NCI-H446 treated with DMSO at 0.1 percent for 48 hours (cell line): ENCODE results near the gene C11orf21.

ENCODE experiments used
- DNase-seq: peaks from one replicate; lab custom pipeline; 2025; lab: John Stamatoyannopoulos, UW

The C11orf21 gene

DNA sequence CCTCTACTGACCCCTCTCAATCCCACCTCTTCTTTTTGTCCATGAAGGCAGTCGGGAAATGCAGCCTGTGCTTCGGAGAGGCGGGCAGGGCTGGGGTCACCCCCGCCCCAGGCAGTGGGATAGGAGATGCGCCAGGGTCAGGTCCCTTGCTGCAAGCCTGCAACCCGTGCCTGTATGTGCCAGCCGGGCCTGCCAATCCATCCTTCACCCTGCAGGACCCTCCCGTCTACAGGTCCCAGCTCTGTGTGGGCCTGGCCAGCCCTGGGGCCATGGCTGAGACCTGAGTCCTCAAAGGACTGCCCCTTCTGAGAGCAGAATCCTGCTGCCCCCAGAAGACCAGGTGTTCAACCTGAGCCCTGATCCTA, 42.3 kb downstream of the C11orf21 start:
- no peak for DNase-seq

- no peak for DNase-seq
These were observed 42.9 kb downstream of the C11orf21 start for GRCh38 chr11:2258501-2259465.

DNA sequence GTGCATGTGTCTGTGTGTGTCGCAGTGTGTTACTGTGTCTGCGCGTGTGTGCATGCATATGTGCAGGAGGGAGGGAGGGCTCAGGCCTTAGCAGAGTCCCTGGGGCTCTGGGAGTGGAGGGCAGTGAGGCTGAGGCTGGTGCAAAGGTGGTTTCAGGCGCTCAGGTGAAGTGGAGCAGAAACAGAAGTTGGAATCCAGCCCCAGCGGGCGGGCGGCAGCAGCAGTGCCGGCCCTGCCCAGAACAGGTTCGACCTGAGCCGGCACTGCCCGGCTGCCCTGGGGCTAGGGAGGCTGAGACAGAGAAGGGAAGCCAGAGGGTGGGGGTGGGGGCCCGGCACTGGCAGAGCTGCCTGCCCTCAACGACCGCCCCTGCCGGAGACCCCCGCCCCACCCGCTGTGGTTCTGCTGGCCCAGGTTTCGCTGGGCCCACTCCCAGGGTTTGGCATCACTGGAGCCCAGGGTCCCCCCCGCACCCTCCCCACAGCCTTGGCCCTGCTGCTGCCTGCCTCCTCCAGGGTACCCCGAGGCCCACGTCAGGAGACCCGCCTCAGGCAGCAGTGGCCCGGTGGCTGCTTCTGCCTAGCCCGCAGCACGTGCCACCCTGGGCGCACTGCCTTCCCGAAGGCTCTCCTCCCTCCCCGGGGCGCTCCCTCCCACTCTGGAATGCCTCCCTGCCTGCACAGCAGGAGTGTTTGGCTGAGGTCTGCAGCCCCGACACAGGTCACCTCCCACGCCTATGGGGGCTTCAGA, 44.6 kb downstream of the C11orf21 start:
- DNase-seq = no peak

DNA sequence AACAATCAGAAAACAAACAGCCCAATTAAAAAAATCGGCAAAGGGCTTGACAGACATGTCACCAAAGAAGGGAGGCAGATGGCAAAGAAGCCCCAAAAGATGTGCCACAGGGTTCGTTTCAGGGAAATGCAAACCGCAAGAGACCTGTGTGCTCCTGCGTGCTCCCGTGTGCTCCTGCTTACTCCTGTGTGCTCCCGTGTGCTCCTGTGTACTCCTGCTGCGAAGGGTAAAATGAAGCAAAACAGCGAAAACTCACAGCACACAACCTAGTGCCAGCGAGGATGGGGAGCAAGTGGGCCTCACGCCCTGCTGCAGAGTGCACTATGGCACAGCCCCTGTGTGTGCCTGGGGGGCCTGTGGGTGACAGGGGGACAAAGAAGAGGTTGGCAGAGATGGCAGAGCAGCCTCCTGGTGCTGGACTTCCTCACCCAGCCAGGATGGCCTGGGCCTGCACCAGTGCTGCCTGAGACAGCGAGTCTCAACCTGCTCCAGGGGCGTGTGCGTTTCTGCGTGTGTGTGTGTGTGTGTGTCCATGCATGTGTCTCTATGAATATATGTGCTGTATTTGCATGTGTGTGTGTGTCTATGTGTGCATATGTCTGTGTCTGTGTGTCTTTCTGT, 45.3 kb downstream of the C11orf21 start:
- no peak for DNase-seq

- DNase-seq = no peak
These were observed 49.7 kb downstream of the C11orf21 start for GRCh38 chr11:2252018-2252417.

DNA sequence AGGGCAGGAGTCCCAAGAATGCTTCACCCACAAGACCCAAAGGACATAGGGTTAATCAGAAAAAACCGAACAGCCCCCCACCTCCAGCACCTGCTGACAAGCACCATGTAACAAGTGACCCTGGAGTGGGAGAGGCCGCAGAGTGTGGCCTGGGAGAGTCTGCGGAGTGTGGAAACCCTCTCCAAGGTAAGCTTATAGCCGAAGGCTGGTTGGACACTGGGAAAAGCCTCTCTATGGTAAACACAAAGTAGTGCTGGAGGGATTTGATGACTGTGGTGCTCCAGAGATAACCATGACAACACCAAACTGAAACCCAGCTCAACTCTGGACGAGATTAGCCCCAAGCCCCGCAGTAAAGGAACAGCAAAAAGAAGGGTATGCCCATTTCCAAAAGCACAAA, 50.6 kb downstream of the C11orf21 start:
- no peak for DNase-seq

GRCh38 chr11:2250485-2250884, 51.2 kb downstream of the C11orf21 start:
- DNase-seq = no peak

- no peak for DNase-seq
These were observed 51.7 kb downstream of the C11orf21 start for GRCh38 chr11:2250041-2250440.

DNA sequence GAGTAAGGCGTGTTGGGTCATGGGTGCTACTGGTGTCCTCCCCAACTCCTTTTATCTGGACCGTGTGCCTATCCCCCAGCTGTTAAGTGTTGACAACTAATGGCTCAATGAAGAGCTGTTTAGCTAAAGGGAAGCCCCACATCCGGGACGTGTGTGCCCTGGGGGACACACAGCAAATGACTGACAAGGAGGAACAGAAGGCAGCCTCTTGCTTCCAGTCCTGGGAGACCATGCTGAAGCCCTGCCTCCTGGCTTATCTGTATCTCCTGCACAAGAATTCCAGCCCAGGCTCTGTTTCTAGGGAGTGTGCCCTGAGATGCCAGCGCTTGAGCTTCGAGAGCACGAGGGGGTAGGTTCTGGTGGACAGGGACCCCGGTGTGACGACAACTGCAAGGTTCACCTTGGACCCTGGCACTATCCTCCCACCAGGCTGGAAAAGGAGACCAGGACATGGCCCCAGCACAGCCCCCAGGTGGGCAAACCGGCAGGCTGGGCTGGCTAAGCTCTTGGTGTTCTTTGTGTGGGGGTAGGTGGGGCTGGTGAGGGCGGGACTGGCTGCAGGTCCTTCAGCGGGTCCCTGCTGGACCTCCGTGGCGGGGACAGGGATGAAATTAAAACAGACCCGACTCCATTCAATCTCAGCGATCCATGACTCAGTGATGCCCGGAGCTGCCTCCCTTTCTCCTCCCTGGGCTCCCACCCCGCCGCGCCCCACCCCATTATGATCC, 52.4 kb downstream of the C11orf21 start:
- DNase-seq = no peak

DNA sequence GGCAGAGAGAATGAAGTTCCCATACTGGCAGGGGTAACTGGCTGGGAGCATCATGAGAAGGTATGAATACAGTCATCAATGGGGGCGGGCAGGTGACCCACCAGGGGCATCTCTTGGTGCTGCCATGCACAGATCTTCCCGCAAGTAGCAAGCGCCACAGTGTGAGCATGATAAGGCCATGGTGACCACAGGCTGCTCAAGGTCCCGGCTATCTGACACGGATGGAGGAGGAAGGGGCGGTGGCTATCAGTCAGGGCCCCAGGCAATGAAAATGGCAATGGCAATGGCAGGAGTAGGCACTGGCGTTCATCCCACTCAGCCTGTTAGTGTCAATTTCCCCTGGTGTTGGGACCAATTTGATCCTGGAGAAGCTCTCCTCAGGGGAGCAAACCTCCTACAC, 53.0 kb downstream of the C11orf21 start:
- DNase-seq = no peak

- DNase-seq = no peak
These were observed 53.5 kb downstream of the C11orf21 start for GRCh38 chr11:2248242-2248641.

DNA sequence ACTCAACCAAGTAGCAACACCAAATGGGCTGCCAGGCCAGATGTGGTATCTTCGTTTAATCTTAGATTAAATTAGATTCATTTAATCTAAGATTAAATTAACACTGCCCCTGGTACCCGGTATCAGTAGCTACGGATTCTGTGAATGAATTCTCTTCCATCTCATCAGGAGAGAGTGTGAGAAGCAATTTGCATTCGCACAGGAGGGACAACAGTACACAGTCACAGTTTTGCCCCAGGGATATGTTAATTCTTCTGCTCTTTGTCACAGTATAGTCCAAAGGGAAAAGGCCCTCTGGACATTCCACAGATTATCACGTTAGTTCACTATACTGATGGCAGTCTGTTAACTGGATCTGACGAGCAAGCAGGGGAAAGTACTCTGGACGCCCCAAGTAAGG, 54.2 kb downstream of the C11orf21 start:
- DNase-seq = no peak
